ENCODE results near the gene SSB.

The SSB gene

GRCh38 chr2:169761251-169761969 lies 37.3 kb upstream of the SSB start:
- H3K9ac ChIP-seq (ENCODE audit: low read depth, low read length): no peak overlapping the region
- no peaks in the 10 kb centered on the region for H3K27me3 ChIP-seq (ENCODE audit: insufficient read depth, low read length, poor library complexity)
- H3K36me3 ChIP-seq (ENCODE audit: insufficient read depth, low read length): peaks cover 10% of the 10 kb centered on the region
- no peak overlapping the region for H2AFZ ChIP-seq (ENCODE audit: low read depth, low read length)
- H3K4me2 ChIP-seq (ENCODE audit: insufficient read depth, low read length): no peak overlapping the region
- ATAC-seq (ENCODE audit: insufficient read depth, low read depth): no peak
- no peaks in the 10 kb centered on the region for H3K79me2 ChIP-seq (ENCODE audit: insufficient read depth, low read length)
- H3K9me3 ChIP-seq (ENCODE audit: insufficient read depth, low read length, severe bottlenecking): no peaks in the 10 kb centered on the region
- no peaks in the 10 kb centered on the region for H4K20me1 ChIP-seq (ENCODE audit: insufficient read depth, low read length)
- no peak overlapping the region for H3K4me3 ChIP-seq (ENCODE audit: low read depth in 1 of 2, low read length in 2 of 2)
- TF ChIP-seq EZH2 (IDR thresholded peaks at IDR 0.05; ENCODE audit: borderline replicate concordance, low read depth, low read length, severe bottlenecking) (no peak), CTCF (IDR thresholded peaks at IDR 0.05; ENCODE audit: borderline replicate concordance, extremely low read depth, low read length, poor library complexity, severe bottlenecking) (no peak)
- no peak for DNase-seq
- H3K27ac ChIP-seq (ENCODE audit: low read length): no peak overlapping the region
- H3K4me1 ChIP-seq (ENCODE audit: insufficient read depth, low read length): no peaks in the 10 kb centered on the region

GRCh38 chr2:169761970-169762292 lies 36.7 kb upstream of the SSB start:
- TF ChIP-seq EZH2 (IDR thresholded peaks at IDR 0.05; ENCODE audit: borderline replicate concordance, low read depth, low read length, severe bottlenecking): no peak
- TF ChIP-seq CTCF (IDR thresholded peaks at IDR 0.05; ENCODE audit: borderline replicate concordance, extremely low read depth, low read length, poor library complexity, severe bottlenecking): no peak
- no peak overlapping the region for H3K4me2 ChIP-seq (ENCODE audit: insufficient read depth, low read length)
- ATAC-seq (ENCODE audit: insufficient read depth, low read depth): no peak

GRCh38 chr2:169765523-169765922 lies 33.1 kb upstream of the SSB start:
- Histone ChIP-seq H2AFZ (ENCODE audit: low read depth, low read length) (no peak overlapping the region), H3K79me2 (ENCODE audit: insufficient read depth, low read length) (no peaks in the 10 kb centered on the region), H3K9ac (ENCODE audit: low read depth, low read length) (no peak overlapping the region), H4K20me1 (ENCODE audit: insufficient read depth, low read length) (no peaks in the 10 kb centered on the region; the same call in 1 of the 2 replicates), H3K4me2 (ENCODE audit: insufficient read depth, low read length) (no peak overlapping the region), H3K27me3 (ENCODE audit: insufficient read depth, low read length, poor library complexity) (no peaks in the 10 kb centered on the region), H3K27ac (ENCODE audit: low read length) (no peak overlapping the region), H3K36me3 (ENCODE audit: insufficient read depth, low read length) (peaks cover 15% of the 10 kb centered on the region), H3K9me3 (ENCODE audit: insufficient read depth, low read length, severe bottlenecking) (no peaks in the 10 kb centered on the region), H3K4me3 (ENCODE audit: low read depth in 1 of 2, low read length in 2 of 2) (no peak overlapping the region), H3K4me1 (ENCODE audit: insufficient read depth, low read length) (no peaks in the 10 kb centered on the region)
- ATAC-seq (ENCODE audit: insufficient read depth, low read depth): no peak
- no peak for DNase-seq
- no peak for TF ChIP-seq EZH2 (IDR thresholded peaks at IDR 0.05; ENCODE audit: borderline replicate concordance, low read depth, low read length, severe bottlenecking)
- no peak for TF ChIP-seq CTCF (IDR thresholded peaks at IDR 0.05; ENCODE audit: borderline replicate concordance, extremely low read depth, low read length, poor library complexity, severe bottlenecking)

More at GRCh38 chr2:169761970-169762292, 36.7 kb upstream of the SSB start:
- Histone ChIP-seq H3K9me3 (ENCODE audit: insufficient read depth, low read length, severe bottlenecking) (no peaks in the 10 kb centered on the region), H3K9ac (ENCODE audit: low read depth, low read length) (no peak overlapping the region), H4K20me1 (ENCODE audit: insufficient read depth, low read length) (no peaks in the 10 kb centered on the region), H3K27ac (ENCODE audit: low read length) (no peak overlapping the region), H3K79me2 (ENCODE audit: insufficient read depth, low read length) (no peaks in the 10 kb centered on the region), H3K27me3 (ENCODE audit: insufficient read depth, low read length, poor library complexity) (no peaks in the 10 kb centered on the region), H2AFZ (ENCODE audit: low read depth, low read length) (no peak overlapping the region), H3K36me3 (ENCODE audit: insufficient read depth, low read length) (peaks cover 10% of the 10 kb centered on the region; the same call in 1 of the 2 replicates), H3K4me1 (ENCODE audit: insufficient read depth, low read length) (no peaks in the 10 kb centered on the region), H3K4me3 (ENCODE audit: low read depth in 1 of 2, low read length in 2 of 2) (no peak overlapping the region)
- no peak for DNase-seq
